OCI-LY3 (cell line): ENCODE data around the gene HTATIP2.

ENCODE experiments used
- EZH2phosphoT487 ChIP-seq: fragments of 200-600 bp; shearing (Covaris generic); IDR thresholded peaks from 2 replicates; pipeline ENCODE4 v1.6.1; 2018; ENCODE audit warnings: antibody characterized with exemption, mixed run types, low read depth
- TF ChIP-seq, protein P1 (sequence below): fragments of 200-600, 300-600 bp; sonication (generic); IDR thresholded peaks from 2 replicates; pipeline ENCODE4 v1.5.1; 2014; ENCODE audit warnings: antibody characterized with exemption, low read length, low read depth

DNA sequence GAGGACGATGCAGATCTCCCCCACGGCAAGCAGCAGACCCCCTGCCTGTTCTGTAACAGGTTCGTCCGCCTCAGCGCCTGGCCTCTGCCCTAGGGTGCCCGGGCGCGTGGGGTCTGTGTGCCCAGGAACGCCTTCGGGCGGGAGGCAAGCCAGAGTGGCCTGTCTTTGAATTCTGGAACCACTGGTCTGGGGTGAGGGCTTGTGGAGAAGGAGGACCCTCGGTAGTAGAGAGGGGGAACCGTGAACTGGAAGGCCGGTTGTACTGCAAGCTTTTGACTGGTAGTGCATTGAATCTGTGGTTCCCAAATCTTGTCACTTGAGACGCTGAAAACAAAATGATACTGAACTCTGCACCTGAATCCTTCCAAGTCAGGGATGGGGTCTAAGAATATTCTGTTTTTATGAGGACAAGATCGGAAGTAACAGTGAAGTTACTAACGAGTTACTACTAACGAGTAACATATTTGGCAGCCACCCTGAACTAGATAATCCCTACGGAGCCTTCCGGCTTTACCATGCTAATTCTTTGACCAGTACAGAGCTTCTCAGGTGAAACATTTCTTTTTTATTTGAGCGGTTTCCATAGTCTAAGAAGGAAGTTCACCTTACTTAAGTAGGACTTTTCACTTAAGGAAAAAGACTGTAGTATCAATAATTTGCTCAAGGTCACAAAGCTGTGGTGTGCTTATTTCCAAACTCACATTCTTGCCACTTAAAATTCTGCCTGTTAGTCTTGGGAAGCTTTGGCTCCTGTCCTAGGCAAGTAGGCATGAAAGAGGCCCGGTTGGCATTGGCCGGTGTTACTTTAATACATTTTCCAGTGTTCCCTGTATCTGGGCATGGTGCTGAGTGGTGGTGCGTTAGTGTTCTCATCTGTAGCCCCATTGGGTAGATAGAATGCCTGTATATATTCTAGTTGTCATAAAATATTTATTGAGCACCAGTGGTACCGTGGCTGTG lies 24.9 kb downstream of the HTATIP2 start:
- TF ChIP-seq, protein P1, sequence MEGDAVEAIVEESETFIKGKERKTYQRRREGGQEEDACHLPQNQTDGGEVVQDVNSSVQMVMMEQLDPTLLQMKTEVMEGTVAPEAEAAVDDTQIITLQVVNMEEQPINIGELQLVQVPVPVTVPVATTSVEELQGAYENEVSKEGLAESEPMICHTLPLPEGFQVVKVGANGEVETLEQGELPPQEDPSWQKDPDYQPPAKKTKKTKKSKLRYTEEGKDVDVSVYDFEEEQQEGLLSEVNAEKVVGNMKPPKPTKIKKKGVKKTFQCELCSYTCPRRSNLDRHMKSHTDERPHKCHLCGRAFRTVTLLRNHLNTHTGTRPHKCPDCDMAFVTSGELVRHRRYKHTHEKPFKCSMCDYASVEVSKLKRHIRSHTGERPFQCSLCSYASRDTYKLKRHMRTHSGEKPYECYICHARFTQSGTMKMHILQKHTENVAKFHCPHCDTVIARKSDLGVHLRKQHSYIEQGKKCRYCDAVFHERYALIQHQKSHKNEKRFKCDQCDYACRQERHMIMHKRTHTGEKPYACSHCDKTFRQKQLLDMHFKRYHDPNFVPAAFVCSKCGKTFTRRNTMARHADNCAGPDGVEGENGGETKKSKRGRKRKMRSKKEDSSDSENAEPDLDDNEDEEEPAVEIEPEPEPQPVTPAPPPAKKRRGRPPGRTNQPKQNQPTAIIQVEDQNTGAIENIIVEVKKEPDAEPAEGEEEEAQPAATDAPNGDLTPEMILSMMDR, result no peak
- TF ChIP-seq EZH2phosphoT487, result no peak
